Fibroblast of villous mesenchyme (primary cell): ENCODE results near the gene NAPEPLD. TPM values are rescaled to one million over a fixed set of nuclear protein-coding genes. Genes with fewer than 3 reads are reported as not detected.
A peak's percentile ranks its signal among the peaks of the same experiment; 100 is the strongest.
"Not testable (repeated sequence)": the region's sequence is repeated elsewhere in the genome, so short reads cannot be mapped to it uniquely, and the experiment has no call there.

Source experiments
- DNase-seq: peaks from one replicate; pipeline ENCODE4 v3.0.0-alpha.2; 2010; ENCODE audit warnings: low read depth
- H3K4me3 ChIP-seq: 2 replicates; pipeline ENCODE4 v1.5.1; 2011; ENCODE audit warnings: low read depth, mild to moderate bottlenecking, low read length
- total RNA-seq: library from RNA; depleted of rRNA; stranded (reverse); fragments of >200 nt; gene quantifications from 2 replicates; pipeline ENCODE4 v1.2.3, GENCODE V29; 2012
- TF ChIP-seq, protein P1 (sequence below): IDR thresholded peaks from 2 replicates; pipeline ENCODE4 v1.5.1; 2012; ENCODE audit warnings: low read depth, mild to moderate bottlenecking, low read length; ENCODE audit not compliant: insufficient read depth

The NAPEPLD gene
- 5.8 and 6.5 TPM in 2 replicates for total RNA-seq

DNA sequence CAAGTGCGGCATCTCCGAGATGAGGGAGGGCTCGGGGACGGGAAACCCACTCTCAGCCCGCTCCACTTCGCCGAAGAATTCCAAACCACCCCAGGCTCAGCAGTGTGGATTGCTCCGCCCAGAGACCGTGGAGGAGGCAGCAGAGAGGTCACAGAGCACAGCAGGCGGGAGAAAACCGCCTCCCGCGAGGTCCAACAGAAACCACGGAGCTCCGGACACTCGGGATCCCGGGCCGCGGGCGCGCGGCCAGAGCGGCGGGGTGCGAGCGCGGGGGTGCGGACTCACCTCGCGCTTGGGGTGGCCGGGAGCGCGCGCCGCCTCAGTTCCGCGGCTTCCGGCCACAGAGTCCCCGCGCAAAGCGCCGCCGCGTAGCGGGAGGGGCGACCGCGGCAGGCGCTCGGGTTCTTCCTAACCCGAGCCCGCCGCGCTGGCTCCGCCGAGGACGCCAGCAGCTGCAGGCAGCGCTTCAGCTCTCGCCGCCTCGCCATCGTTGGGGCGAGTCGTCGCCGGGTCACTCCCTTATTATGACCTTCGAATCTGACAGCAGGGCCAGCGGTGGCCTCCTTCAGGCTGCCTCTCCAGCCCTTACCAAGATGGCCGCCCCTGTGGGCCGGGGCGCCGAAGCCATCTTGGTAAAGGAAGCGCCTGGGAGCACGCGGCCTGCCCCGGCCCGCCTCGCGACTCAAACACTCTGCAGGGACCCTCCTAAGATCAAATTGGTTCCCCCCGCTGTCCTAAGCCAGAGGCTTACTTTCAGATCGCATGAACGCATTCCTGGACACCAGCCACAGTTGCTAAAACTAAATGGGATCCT is at the start of gene NAPEPLD:
Gene NAPEPLD (minus strand): TSS at position 106 of the 814 bp plus-strand sequence. CDS start 20,323 bp downstream, outside the sequence.
- TF ChIP-seq, protein P1, sequence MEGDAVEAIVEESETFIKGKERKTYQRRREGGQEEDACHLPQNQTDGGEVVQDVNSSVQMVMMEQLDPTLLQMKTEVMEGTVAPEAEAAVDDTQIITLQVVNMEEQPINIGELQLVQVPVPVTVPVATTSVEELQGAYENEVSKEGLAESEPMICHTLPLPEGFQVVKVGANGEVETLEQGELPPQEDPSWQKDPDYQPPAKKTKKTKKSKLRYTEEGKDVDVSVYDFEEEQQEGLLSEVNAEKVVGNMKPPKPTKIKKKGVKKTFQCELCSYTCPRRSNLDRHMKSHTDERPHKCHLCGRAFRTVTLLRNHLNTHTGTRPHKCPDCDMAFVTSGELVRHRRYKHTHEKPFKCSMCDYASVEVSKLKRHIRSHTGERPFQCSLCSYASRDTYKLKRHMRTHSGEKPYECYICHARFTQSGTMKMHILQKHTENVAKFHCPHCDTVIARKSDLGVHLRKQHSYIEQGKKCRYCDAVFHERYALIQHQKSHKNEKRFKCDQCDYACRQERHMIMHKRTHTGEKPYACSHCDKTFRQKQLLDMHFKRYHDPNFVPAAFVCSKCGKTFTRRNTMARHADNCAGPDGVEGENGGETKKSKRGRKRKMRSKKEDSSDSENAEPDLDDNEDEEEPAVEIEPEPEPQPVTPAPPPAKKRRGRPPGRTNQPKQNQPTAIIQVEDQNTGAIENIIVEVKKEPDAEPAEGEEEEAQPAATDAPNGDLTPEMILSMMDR: peak; percentile 1
- peak; percentile 90 for DNase-seq
- H3K4me3 ChIP-seq: peak within 1 kb of the TSS; percentile 86

- H3K4me3 ChIP-seq, DNase-seq: not testable (repeated sequence)
Observed at GRCh38 chr7:103198079-103198478, 49.2 kb upstream of the NAPEPLD start.

GRCh38 chr7:103195364-103195763 is 46.5 kb upstream of the NAPEPLD start:
- not testable (repeated sequence) for H3K4me3 ChIP-seq, DNase-seq

GRCh38 chr7:103172415-103173146 is 23.7 kb upstream of the NAPEPLD start:
- not testable (repeated sequence) for DNase-seq, H3K4me3 ChIP-seq

- DNase-seq, H3K4me3 ChIP-seq: not testable (repeated sequence)
Observed at GRCh38 chr7:103171695-103172414, 23.0 kb upstream of the NAPEPLD start.

- not testable (repeated sequence) for DNase-seq
Observed at GRCh38 chr7:103166921-103167544, 18.1 kb upstream of the NAPEPLD start.

GRCh38 chr7:103163087-103163825 is 14.4 kb upstream of the NAPEPLD start:
- not testable (repeated sequence) for DNase-seq, H3K4me3 ChIP-seq

More at GRCh38 chr7:103166921-103167544, 18.1 kb upstream of the NAPEPLD start:
- H3K4me3 ChIP-seq: not testable (repeated sequence)

DNA sequence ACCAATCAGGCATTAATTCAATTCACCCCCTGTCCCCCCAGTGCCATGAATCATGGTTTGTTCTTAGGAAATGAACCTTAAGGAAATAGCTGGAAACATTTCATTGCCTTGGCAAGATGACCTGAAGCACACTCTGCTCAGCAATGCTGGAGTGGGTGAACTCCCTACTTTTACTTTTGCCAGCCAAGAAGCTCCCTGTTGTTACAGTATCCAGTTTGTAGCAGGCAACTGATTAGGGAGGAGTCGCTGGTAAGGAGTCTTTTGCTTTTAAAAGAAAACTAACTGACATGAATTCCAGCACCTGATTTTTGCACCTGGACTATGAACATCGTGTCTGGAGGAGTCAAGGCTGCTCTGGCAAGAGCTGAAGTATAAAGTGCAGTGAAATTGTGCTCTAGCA is 13.7 kb upstream of the NAPEPLD start:
- DNase-seq: not testable (repeated sequence)

GRCh38 chr7:103161998-103162616 is 13.2 kb upstream of the NAPEPLD start:
- H3K4me3 ChIP-seq, DNase-seq: not testable (repeated sequence)

More for the DNA sequence above, 13.7 kb upstream of the NAPEPLD start:
- H3K4me3 ChIP-seq: not testable (repeated sequence)

GRCh38 chr7:103159072-103159471 is 10.2 kb upstream of the NAPEPLD start:
- not testable (repeated sequence) for H3K4me3 ChIP-seq, DNase-seq

- DNase-seq: not testable (repeated sequence)
Observed at GRCh38 chr7:103155331-103156024, 6.6 kb upstream of the NAPEPLD start.

More at GRCh38 chr7:103155331-103156024, 6.6 kb upstream of the NAPEPLD start:
- not testable (repeated sequence) for H3K4me3 ChIP-seq
